Central memory CD8-positive, alpha-beta T cell (primary cell): ENCODE results near the gene TLE3.

Source experiments
- ATAC-seq: fragments of 150-1000 bp; cut with Tn5 transposase; replicated peaks from 2 replicates; pipeline ENCODE4 v1.10.0; 2022; ENCODE audit warnings: mild to moderate bottlenecking, moderate FRiP score, moderate number of reproducible peaks; ENCODE audit not compliant: poor library complexity, severe bottlenecking; ENCODE audit errors: extremely low read depth
- DNase-seq, 2 donors: peaks; one replicate each; pipeline ENCODE4 v3.0.0; 2021; ENCODE audit warnings: low spot score in 2 of 2
- H3K27ac Mint-ChIP-seq: one replicate; pipeline ENCODE4 v1.8.0; 2022; ENCODE audit warnings: low read depth, mild to moderate bottlenecking, moderate library complexity, mixed read lengths
- H3K27me3 Mint-ChIP-seq: one replicate; pipeline ENCODE4 v1.8.0; 2022; ENCODE audit warnings: mixed read lengths
- H3K36me3 Mint-ChIP-seq: one replicate; pipeline ENCODE4 v1.8.0; 2022; ENCODE audit warnings: mild to moderate bottlenecking, moderate library complexity, mixed read lengths; ENCODE audit not compliant: insufficient read depth
- H3K4me1 Mint-ChIP-seq: one replicate; pipeline ENCODE4 v1.8.0; 2022; ENCODE audit warnings: mixed read lengths
- H3K4me3 Mint-ChIP-seq: one replicate; pipeline ENCODE4 v1.8.0; 2022; ENCODE audit warnings: mild to moderate bottlenecking, moderate library complexity, mixed read lengths
- H3K9me3 Mint-ChIP-seq: one replicate; pipeline ENCODE4 v1.8.0; 2022; ENCODE audit warnings: mixed read lengths

TLE3 gene

DNA sequence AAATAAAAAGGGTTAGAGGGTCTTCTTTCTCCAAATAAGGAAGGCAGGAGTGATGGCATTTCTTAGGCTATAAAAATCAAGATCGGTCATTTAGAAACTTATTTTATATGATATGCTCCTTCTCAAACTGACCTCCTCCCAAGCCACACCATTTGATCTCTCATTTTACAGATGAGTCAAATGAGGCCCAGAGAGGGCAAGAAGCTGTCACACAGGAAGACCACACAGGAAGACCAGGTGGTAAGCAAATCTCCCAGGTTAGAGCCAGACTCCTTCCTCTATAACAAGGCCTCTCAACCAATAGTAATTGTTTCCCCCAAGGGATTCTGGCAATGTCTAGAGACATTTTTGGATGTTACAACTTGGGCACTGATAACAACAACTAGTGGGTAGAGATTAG lies 13.8 kb downstream of the TLE3 start:
- Mint-ChIP-seq H3K4me3 (peak overlapping the region; percentile 38), H3K36me3 (peaks cover 44% of the 10 kb centered on the region)

GRCh38 chr15:70083418-70083817 lies 14.3 kb downstream of the TLE3 start:
- peaks cover 79% of the 10 kb centered on the region for H3K4me1 Mint-ChIP-seq
- peak overlapping the region; percentile 22 for H3K27ac Mint-ChIP-seq
- ATAC-seq (no peak), DNase-seq (no peak)
- no peak overlapping the region for H3K4me3 Mint-ChIP-seq
- H3K9me3 Mint-ChIP-seq: no peaks in the 10 kb centered on the region
- peaks cover 47% of the 10 kb centered on the region for H3K36me3 Mint-ChIP-seq
- H3K27me3 Mint-ChIP-seq: no peaks in the 10 kb centered on the region

More for the DNA sequence above, 13.8 kb downstream of the TLE3 start:
- ATAC-seq: no peak
- DNase-seq: no peak
- Mint-ChIP-seq H3K4me1 (peaks cover 84% of the 10 kb centered on the region), H3K27me3 (no peaks in the 10 kb centered on the region), H3K27ac (peak overlapping the region; percentile 22), H3K9me3 (no peaks in the 10 kb centered on the region)

- Mint-ChIP-seq H3K36me3 (peaks cover 43% of the 10 kb centered on the region), H3K4me3 (no peak overlapping the region), H3K9me3 (no peaks in the 10 kb centered on the region), H3K27me3 (no peaks in the 10 kb centered on the region), H3K27ac (peak overlapping the region; percentile 82), H3K4me1 (peaks cover 76% of the 10 kb centered on the region)
- DNase-seq (no peak), ATAC-seq (no peak)
Measured at GRCh38 chr15:70082281-70082900, 15.3 kb downstream of the TLE3 start.

DNA sequence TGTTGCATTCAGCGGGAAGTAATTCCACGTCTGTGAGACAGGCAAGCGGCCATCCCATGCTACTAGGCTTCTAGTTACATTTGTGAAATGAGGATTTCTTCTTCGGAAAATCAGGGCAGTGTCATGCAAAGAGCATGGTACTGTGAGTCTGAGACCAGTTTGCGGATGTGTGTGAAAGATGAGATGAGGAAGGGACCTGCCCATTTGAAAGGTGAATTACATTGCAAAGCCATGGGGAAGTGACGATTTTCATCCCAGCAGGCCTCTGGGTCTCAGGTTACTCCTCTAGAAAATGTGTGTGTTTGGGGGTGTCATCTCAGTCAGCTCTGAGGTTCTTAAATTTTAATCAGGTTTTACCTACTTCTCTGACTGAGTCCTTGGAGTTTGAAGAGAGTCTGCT lies 16.1 kb downstream of the TLE3 start:
- Mint-ChIP-seq H3K36me3 (peaks cover 43% of the 10 kb centered on the region), H3K9me3 (no peaks in the 10 kb centered on the region), H3K4me1 (peaks cover 71% of the 10 kb centered on the region), H3K27ac (peak overlapping the region; percentile 82), H3K4me3 (no peak overlapping the region), H3K27me3 (no peaks in the 10 kb centered on the region)
- ATAC-seq (no peak), DNase-seq (no peak)

DNA sequence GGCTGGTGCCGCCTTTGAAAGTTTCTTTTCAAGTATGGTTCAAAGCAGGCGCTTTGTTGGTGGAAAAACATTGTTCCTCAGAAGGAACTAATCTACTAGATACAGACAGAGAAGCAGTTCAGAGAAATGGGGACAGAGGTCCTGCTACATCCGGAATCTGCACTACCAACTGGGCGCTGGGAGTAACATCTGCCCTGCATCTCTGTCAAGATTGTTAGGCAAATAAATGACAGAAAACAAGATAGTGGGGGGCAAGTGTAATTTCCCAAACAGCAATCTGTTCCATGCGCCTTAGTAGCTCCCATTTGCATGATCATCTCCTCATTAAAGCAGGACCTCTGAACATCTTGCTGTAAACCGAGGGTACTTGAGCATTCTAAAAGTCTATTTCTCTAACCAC lies 17.4 kb downstream of the TLE3 start:
- H3K4me3 Mint-ChIP-seq: no peak overlapping the region
- no peaks in the 10 kb centered on the region for H3K27me3 Mint-ChIP-seq
- peaks cover 40% of the 10 kb centered on the region for H3K36me3 Mint-ChIP-seq
- H3K4me1 Mint-ChIP-seq: peaks cover 71% of the 10 kb centered on the region
- no peak overlapping the region for H3K27ac Mint-ChIP-seq
- H3K9me3 Mint-ChIP-seq: no peaks in the 10 kb centered on the region
- DNase-seq (no peak), ATAC-seq (no peak)

DNA sequence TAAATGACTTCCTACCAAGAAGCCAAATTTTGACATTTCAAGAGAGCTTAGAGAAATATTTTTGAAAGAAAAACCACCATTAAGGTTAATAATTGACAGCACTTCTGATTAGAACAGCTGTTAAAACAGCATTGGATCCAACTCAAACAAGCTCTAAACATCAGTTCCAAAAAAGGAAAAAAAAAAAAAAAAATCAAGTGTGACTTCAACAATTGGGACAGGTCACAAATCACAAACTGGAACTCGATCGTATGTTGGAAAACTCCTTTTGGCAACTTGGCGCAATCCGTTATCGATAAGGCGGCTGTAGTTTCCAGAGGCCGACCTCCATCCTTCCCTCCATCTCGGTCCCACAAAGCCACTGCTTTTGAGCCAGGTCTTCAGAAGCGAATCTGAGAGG lies 17.8 kb downstream of the TLE3 start:
- DNase-seq (no peak), ATAC-seq (no peak)
- peaks cover 68% of the 10 kb centered on the region for H3K4me1 Mint-ChIP-seq
- no peak overlapping the region for H3K4me3 Mint-ChIP-seq
- H3K27me3 Mint-ChIP-seq: no peaks in the 10 kb centered on the region
- no peaks in the 10 kb centered on the region for H3K9me3 Mint-ChIP-seq
- no peak overlapping the region for H3K27ac Mint-ChIP-seq
- H3K36me3 Mint-ChIP-seq: peaks cover 41% of the 10 kb centered on the region

- H3K9me3 Mint-ChIP-seq: no peaks in the 10 kb centered on the region
- no peaks in the 10 kb centered on the region for H3K27me3 Mint-ChIP-seq
- DNase-seq: no peak
- peaks cover 44% of the 10 kb centered on the region for H3K36me3 Mint-ChIP-seq
- no peak overlapping the region for H3K27ac Mint-ChIP-seq
- H3K4me1 Mint-ChIP-seq: peaks cover 64% of the 10 kb centered on the region
- no peak for ATAC-seq
- no peak overlapping the region for H3K4me3 Mint-ChIP-seq
Measured at GRCh38 chr15:70078578-70079417, 18.9 kb downstream of the TLE3 start.

- Mint-ChIP-seq H3K4me1 (peaks cover 64% of the 10 kb centered on the region), H3K4me3 (no peak overlapping the region), H3K27ac (no peak overlapping the region), H3K27me3 (no peaks in the 10 kb centered on the region), H3K36me3 (peaks cover 47% of the 10 kb centered on the region), H3K9me3 (no peaks in the 10 kb centered on the region)
- DNase-seq (no peak), ATAC-seq (no peak)
Measured at GRCh38 chr15:70077188-70078147, 20.2 kb downstream of the TLE3 start.

DNA sequence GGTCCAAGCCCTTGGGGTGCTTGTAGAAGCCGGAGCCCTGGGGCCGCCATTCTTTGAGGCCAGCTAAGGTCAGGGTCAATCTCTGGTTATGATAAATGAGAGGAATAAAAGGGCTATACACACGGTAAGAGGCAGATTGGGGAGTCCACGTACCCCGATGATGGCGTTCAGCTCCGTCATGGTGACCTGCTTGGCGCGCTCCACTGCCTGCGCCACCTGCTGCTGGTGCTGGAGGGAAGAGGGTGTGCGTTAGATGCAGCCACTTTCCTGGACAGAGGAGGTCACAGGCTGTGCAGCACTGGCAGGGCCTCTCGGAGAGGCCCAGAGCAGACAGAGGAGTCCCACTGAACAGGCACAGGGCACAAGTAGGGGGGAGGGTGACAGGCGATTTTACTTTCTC lies 23.3 kb downstream of the TLE3 start:
- peaks cover 47% of the 10 kb centered on the region for H3K36me3 Mint-ChIP-seq
- H3K4me3 Mint-ChIP-seq: no peak overlapping the region
- H3K4me1 Mint-ChIP-seq: peaks cover 56% of the 10 kb centered on the region
- no peaks in the 10 kb centered on the region for H3K27me3 Mint-ChIP-seq
- DNase-seq: no peak
- no peak for ATAC-seq
- no peaks in the 10 kb centered on the region for H3K9me3 Mint-ChIP-seq
- no peak overlapping the region for H3K27ac Mint-ChIP-seq

DNA sequence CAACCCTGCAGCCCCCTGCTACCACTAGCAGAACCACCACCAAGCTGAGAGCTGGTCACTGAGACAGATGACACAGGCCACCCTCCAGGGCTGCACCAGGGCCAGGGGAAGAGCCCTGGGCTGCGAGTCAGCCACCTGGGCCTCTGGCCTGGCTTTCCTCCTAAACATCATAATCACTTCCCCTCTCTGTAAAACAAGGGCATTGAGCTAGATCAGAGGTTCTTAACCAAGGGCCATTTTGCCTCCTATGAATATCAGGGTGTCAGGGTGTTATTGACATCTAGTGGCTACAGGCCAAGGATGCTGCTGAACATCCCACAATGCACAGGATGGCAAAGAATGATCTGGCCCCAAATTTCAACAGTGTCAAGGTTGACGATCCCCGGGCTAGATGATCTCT lies 25.2 kb downstream of the TLE3 start:
- peaks cover 58% of the 10 kb centered on the region for H3K4me1 Mint-ChIP-seq
- H3K27ac Mint-ChIP-seq: peak overlapping the region; percentile 73
- H3K27me3 Mint-ChIP-seq: no peaks in the 10 kb centered on the region
- H3K4me3 Mint-ChIP-seq: no peak overlapping the region
- no peak for DNase-seq
- H3K36me3 Mint-ChIP-seq: peaks cover 49% of the 10 kb centered on the region
- H3K9me3 Mint-ChIP-seq: no peaks in the 10 kb centered on the region
- ATAC-seq: no peak

DNA sequence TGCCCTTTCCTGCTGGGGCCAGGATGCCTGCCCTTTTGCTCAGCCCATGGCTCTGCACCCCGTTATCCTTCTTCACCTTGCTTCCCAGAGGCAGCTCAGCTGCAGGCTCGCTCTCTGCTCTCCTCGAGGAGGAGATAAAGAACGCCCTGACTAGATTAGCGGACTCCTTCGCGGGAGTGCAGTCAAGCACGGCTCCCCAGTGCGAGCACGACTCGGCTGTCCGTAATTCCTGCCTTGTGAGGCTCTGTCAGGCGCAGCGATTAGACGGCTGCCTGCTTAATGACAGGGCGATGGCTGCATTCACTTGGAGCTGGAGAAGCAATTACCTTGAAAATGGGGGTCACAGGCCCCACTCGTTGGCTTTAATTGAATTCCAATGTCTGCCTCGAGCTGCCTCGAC lies 25.9 kb downstream of the TLE3 start:
- H3K27ac Mint-ChIP-seq: peak overlapping the region; percentile 41
- ATAC-seq: no peak
- no peak for DNase-seq
- peaks cover 56% of the 10 kb centered on the region for H3K4me1 Mint-ChIP-seq
- H3K4me3 Mint-ChIP-seq: no peak overlapping the region
- peaks cover 54% of the 10 kb centered on the region for H3K36me3 Mint-ChIP-seq
- H3K27me3 Mint-ChIP-seq: no peaks in the 10 kb centered on the region
- no peaks in the 10 kb centered on the region for H3K9me3 Mint-ChIP-seq

DNA sequence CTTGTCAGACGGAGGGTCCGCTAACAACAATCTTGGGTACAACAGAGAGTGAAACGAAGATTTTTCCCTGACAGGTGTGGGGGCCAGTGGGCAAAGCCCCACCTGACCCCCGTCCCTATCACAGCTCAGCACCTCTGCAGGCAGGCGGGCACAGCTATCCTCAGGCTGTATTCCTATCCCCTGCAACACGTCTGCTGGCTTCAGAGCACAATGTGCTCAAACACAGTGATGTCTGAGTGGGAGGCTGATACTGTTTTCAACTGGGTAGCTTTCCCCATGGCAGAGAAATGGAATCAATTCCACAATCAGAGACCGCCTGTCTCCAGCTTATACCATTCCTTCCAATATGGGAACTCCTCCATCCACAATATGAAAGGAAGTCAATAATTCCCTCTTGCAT lies 28.0 kb downstream of the TLE3 start:
- peaks cover 41% of the 10 kb centered on the region for H3K4me1 Mint-ChIP-seq
- no peaks in the 10 kb centered on the region for H3K27me3 Mint-ChIP-seq
- no peak overlapping the region for H3K4me3 Mint-ChIP-seq
- no peaks in the 10 kb centered on the region for H3K9me3 Mint-ChIP-seq
- ATAC-seq (no peak), DNase-seq (no peak)
- peaks cover 60% of the 10 kb centered on the region for H3K36me3 Mint-ChIP-seq
- no peak overlapping the region for H3K27ac Mint-ChIP-seq
